MM.1S (cell line): ENCODE results near the gene MNAT1.
A peak's percentile ranks its signal among the peaks of the same experiment; 100 is the strongest.
"Not testable (repeated sequence)": the region's sequence is repeated elsewhere in the genome, so short reads cannot be mapped to it uniquely, and the experiment has no call there.

Experiments
- DNase-seq: peaks from one replicate; pipeline ENCODE4 v3.0.0-alpha.2; 2015
- H2AFZ ChIP-seq: fragments of 300-600 bp; sonication (generic); 2 replicates; pipeline ENCODE4 v1.6.0; 2016; ENCODE audit warnings: antibody characterized with exemption, low read length
- H3F3A ChIP-seq: fragments of 300-600 bp; sonication (generic); 2 replicates; pipeline ENCODE4 v1.6.1; 2016; ENCODE audit warnings: mild to moderate bottlenecking, antibody characterized with exemption, low read length, moderate library complexity, mixed read lengths; ENCODE audit not compliant: insufficient read depth
- H3K27ac ChIP-seq: fragments of 300-600 bp; sonication (generic); 2 replicates; pipeline ENCODE4 v1.5.1; 2016; ENCODE audit warnings: mild to moderate bottlenecking, low read length
- H3K27me3 ChIP-seq: fragments of 300-600 bp; sonication (generic); replicated peaks from 2 replicates; pipeline ENCODE4 v1.6.0; 2016; ENCODE audit warnings: low read length; ENCODE audit not compliant: insufficient read depth
- H3K36me3 ChIP-seq: fragments of 300-600 bp; sonication (generic); replicated peaks from 2 replicates; pipeline ENCODE4 v1.6.1; 2016; ENCODE audit warnings: mild to moderate bottlenecking, low read length, mixed read lengths; ENCODE audit not compliant: insufficient read depth
- H3K4me1 ChIP-seq: fragments of 300-600 bp; sonication (generic); 2 replicates; pipeline ENCODE4 v1.6.1; 2016; ENCODE audit warnings: low read length, mixed read lengths
- H3K4me2 ChIP-seq: fragments of 300-600 bp; sonication (generic); 2 replicates; pipeline ENCODE4 v1.6.0; 2016; ENCODE audit warnings: low read depth, low read length
- H3K4me3 ChIP-seq: fragments of 300-600 bp; sonication (generic); 2 replicates; pipeline ENCODE4 v1.5.1; 2016; ENCODE audit warnings: low read length, mixed read lengths
- H3K79me2 ChIP-seq: fragments of 300-600 bp; sonication (generic); 2 replicates; pipeline ENCODE4 v1.6.1; 2016; ENCODE audit warnings: mixed run types, low read length, mixed read lengths
- H3K9ac ChIP-seq: fragments of 300-600 bp; sonication (generic); 2 replicates; pipeline ENCODE4 v1.6.1; 2016; ENCODE audit warnings: low read length, mixed read lengths
- H3K9me2 ChIP-seq: fragments of 300-600 bp; sonication (generic); replicated peaks from 2 replicates; pipeline ENCODE4 v1.6.1; 2016; ENCODE audit warnings: mild to moderate bottlenecking, low read length, mixed read lengths; ENCODE audit not compliant: insufficient read depth
- H3K9me3 ChIP-seq: fragments of 300-600 bp; sonication (generic); replicated peaks from 2 replicates; pipeline ENCODE4 v1.6.1; 2016; ENCODE audit warnings: mild to moderate bottlenecking, low read length, mixed read lengths; ENCODE audit not compliant: insufficient read depth
- H4K20me1 ChIP-seq: fragments of 300-600 bp; sonication (generic); 2 replicates; pipeline ENCODE4 v1.6.1; 2016; ENCODE audit warnings: mild to moderate bottlenecking, low read length, moderate library complexity, mixed read lengths; ENCODE audit not compliant: insufficient read depth
- EZH2 ChIP-seq: fragments of 300-600 bp; sonication (generic); optimal IDR thresholded peaks from 2 replicates; pipeline ENCODE3; 2017; ENCODE audit warnings: low read depth, mild to moderate bottlenecking, antibody characterized with exemption, low read length, mixed read lengths
- EZH2phosphoT487 ChIP-seq: fragments of 300-600 bp; sonication (generic); IDR thresholded peaks from 2 replicates; pipeline ENCODE4 v1.6.1; 2018; ENCODE audit warnings: antibody characterized with exemption, low read length
- TF ChIP-seq, protein P1 (sequence below): fragments of 300-600 bp; sonication (generic); IDR thresholded peaks from 2 replicates; pipeline ENCODE4 v1.5.1; 2016; ENCODE audit warnings: antibody characterized with exemption, low read length, mixed read lengths

Gene MNAT1

DNA sequence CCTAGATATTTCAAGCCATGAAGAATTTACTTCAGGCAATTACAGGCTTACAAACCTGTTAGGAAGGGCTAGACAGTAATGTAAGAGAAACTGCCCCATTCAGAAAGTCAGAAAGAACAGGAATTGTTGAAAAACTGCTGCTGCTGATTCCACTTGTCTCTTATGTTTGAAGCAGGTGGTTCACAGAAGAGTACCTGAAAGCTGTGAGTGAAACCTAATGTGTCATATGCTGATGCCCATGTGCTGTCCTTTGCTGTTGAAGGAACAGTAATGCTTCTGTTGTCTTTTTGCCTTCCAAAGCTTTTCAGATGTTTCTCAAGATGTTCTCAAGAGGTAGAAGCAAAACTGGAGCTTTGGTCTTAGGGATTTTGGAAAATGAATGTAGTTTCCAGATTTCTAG, 39.0 kb downstream of the MNAT1 start:
- Histone ChIP-seq H3K4me2 (no peak overlapping the region), H3K4me1 (peaks cover 8% of the 10 kb centered on the region), H3K36me3 (no peaks in the 10 kb centered on the region), H3F3A (no peaks in the 10 kb centered on the region), H4K20me1 (no peaks in the 10 kb centered on the region), H3K27ac (peak overlapping the region; percentile 35; the same call in 1 of the 2 replicates), H3K4me3 (no peak overlapping the region), H2AFZ (no peak overlapping the region), H3K9me3 (no peaks in the 10 kb centered on the region), H3K79me2 (peaks cover 3% of the 10 kb centered on the region), H3K9me2 (no peaks in the 10 kb centered on the region), H3K9ac (no peak overlapping the region), H3K27me3 (no peaks in the 10 kb centered on the region)
- TF ChIP-seq EZH2 (no peak), EZH2phosphoT487 (no peak)
- TF ChIP-seq, protein P1, sequence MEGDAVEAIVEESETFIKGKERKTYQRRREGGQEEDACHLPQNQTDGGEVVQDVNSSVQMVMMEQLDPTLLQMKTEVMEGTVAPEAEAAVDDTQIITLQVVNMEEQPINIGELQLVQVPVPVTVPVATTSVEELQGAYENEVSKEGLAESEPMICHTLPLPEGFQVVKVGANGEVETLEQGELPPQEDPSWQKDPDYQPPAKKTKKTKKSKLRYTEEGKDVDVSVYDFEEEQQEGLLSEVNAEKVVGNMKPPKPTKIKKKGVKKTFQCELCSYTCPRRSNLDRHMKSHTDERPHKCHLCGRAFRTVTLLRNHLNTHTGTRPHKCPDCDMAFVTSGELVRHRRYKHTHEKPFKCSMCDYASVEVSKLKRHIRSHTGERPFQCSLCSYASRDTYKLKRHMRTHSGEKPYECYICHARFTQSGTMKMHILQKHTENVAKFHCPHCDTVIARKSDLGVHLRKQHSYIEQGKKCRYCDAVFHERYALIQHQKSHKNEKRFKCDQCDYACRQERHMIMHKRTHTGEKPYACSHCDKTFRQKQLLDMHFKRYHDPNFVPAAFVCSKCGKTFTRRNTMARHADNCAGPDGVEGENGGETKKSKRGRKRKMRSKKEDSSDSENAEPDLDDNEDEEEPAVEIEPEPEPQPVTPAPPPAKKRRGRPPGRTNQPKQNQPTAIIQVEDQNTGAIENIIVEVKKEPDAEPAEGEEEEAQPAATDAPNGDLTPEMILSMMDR = no peak
- DNase-seq = peak; percentile 12

DNA sequence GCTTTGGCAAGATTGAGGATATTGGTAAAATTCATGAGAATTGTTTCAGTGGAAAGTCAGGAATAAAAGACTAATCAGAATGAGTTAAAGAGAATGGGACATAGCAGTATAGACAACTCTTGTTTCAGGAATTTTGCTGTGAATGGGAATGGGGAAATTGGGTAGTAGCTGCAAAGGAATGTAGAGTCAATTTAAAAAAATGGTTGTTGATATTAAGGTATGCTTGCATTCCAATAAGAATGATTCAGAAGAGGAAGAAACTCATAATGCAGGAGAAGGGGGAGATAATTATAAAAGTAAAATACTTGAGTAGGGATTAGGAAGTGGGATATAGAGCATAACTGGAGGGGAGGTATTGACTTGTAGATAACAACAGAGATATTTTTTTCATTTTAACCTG, 40.7 kb downstream of the MNAT1 start:
- TF ChIP-seq, protein P1 = no peak
- TF ChIP-seq EZH2phosphoT487 = no peak
- no peak for TF ChIP-seq EZH2
- Histone ChIP-seq H3K27me3 (no peaks in the 10 kb centered on the region), H3K4me3 (no peak overlapping the region), H3K79me2 (peaks cover 3% of the 10 kb centered on the region), H3K9ac (no peak overlapping the region), H4K20me1 (no peaks in the 10 kb centered on the region), H2AFZ (no peak overlapping the region), H3K36me3 (no peaks in the 10 kb centered on the region), H3K9me3 (no peaks in the 10 kb centered on the region), H3K9me2 (no peaks in the 10 kb centered on the region), H3F3A (no peaks in the 10 kb centered on the region), H3K4me2 (no peak overlapping the region), H3K27ac (no peak overlapping the region), H3K4me1 (peaks cover 8% of the 10 kb centered on the region)
- no peak for DNase-seq

DNA sequence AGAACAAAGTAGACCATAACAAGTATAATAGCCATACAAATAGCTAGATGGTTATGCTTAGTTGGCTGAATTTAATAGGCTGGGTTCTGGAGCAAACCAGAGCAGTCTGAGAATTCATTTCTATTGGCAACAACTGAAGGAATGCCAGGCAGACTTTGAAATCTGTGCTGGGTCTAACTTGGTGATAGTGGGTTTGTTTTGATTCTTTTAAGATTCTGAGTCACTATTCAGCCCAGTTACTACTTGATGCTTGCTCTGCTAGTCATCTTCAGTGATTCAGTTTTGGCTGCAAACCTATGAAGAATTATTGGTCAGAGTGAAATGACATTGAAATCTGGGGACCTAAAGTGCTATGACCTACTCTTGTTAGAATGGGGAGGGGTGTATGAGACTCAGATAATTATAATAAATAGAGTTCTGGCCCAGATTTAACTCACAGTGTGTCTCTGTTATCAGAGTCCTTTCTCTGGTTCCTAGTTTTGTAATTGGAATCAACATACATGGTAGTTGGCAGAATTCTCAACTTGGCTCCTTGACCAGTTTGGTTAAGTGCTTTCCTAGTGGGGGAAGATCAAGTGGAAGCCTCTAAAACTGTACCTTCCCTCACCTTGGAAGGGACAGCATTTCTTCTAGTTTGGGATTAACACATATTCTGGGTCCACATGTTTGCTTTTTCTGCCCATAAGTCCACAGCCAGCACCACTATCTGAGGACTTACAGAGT, 43.5 kb downstream of the MNAT1 start:
- Histone ChIP-seq H2AFZ (no peak overlapping the region), H3K9ac (no peak overlapping the region), H3K4me1 (peaks cover 8% of the 10 kb centered on the region), H3K9me3 (no peaks in the 10 kb centered on the region), H3K4me3 (no peak overlapping the region), H3F3A (no peaks in the 10 kb centered on the region), H4K20me1 (no peaks in the 10 kb centered on the region), H3K4me2 (no peak overlapping the region), H3K27ac (no peak overlapping the region), H3K9me2 (no peaks in the 10 kb centered on the region), H3K36me3 (no peaks in the 10 kb centered on the region), H3K79me2 (peaks cover 3% of the 10 kb centered on the region), H3K27me3 (no peaks in the 10 kb centered on the region)
- TF ChIP-seq, protein P1 = no peak
- TF ChIP-seq EZH2 = no peak
- no peak for TF ChIP-seq EZH2phosphoT487
- no peak for DNase-seq

DNA sequence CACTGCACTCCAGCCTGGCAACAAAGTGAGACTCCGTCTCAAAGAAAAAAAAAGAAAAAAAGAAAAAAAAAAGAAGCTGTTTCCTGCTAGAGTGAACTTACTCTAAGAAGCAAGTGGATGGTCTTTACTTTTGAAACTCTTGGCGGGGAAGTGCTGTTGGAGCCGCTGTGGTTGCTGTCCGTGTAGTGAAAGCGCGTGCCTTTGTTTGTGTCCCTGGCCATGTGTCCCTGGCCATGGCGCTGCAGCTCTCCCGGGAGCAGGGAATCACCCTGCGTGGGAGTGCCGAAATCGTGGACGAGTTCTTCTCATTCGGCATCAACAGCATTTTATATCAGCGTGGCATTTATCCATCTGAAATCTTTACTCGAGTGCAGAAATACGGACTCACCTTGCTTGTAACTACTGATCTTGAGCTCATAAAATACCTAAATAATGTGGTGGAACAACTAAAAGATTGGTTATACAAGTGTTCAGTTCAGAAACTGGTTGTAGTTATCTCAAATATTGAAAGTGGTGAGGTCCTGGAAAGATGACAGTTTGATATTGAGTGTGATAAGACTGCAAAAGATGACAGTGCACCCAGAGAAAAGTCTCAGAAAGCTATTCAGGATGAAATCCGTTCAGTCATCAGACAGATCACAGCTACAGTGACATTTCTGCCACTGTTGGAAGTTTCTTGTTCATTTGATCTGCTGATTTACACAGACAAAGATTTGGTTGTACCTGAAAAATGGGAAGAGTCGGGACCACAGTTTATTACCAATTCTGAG, 45.4 kb downstream of the MNAT1 start:
- not testable (repeated sequence) for H3F3A ChIP-seq, H3K9me2 ChIP-seq, H4K20me1 ChIP-seq, H3K27me3 ChIP-seq, H3K9ac ChIP-seq, H2AFZ ChIP-seq, DNase-seq, H3K27ac ChIP-seq, H3K36me3 ChIP-seq, H3K4me2 ChIP-seq, H3K4me3 ChIP-seq, H3K9me3 ChIP-seq, H3K79me2 ChIP-seq, H3K4me1 ChIP-seq

DNA sequence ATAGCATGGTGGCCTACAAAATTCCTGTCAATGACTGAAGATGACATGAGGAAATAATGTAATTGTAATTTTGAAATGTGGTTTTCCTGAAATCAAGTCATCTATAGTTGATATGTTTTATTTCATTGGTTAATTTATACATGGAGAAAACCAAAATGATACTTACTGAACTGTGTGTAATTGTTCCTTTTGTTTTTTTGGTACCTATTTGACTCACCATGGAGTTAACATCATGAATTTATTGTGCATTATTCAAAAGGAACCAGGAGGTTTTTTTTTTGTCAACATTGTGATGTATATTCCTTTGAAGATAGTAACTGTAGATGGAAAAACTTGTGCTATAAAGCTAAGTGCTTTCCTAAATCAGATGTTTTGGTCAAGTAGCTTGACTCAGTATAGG, 46.0 kb downstream of the MNAT1 start:
- not testable (repeated sequence) for DNase-seq, H3K27ac ChIP-seq, H3K9me2 ChIP-seq, H3K4me2 ChIP-seq, H3K4me3 ChIP-seq, H3K4me1 ChIP-seq, H2AFZ ChIP-seq, H3K9me3 ChIP-seq, H3F3A ChIP-seq, H3K27me3 ChIP-seq, H3K9ac ChIP-seq, H3K36me3 ChIP-seq, H3K79me2 ChIP-seq, H4K20me1 ChIP-seq
